GM23338 (cell line): ENCODE measurements around the gene PROZ.

Source experiments
- CREB1 ChIP-seq: fragments of 250-450 bp; sonication (Bioruptor Pico); IDR thresholded peaks from 2 replicates; pipeline ENCODE4 v1.5.0; 2020; ENCODE audit warnings: low read depth, mild to moderate bottlenecking, moderate library complexity
- CTCF ChIP-seq, 2 experiments: fragments of 200-600 bp in 1 of 2; sonication (generic) in 1 of 2; conservative IDR thresholded peaks; 2 replicates each; pipeline versions ENCODE4 v1.5.1 to v1.6.1; 2016 to 2017; ENCODE audit warnings: antibody characterized with exemption in 2 of 2, low read depth in 2 of 2, mild to moderate bottlenecking in 2 of 2, moderate library complexity in 1 of 2
- ETS1 ChIP-seq: IDR thresholded peaks from 2 replicates; pipeline ENCODE4 v1.6.1; 2016; ENCODE audit warnings: antibody characterized with exemption
- EZH2 ChIP-seq: fragments of 200-600 bp; sonication (generic); IDR thresholded peaks from one replicate; pipeline ENCODE4 v1.8.0; 2017; ENCODE audit warnings: antibody characterized with exemption, mild to moderate bottlenecking, low read depth; ENCODE audit not compliant: unreplicated experiment
- EZH2phosphoT487 ChIP-seq: fragments of 200-600 bp; sonication (generic); IDR thresholded peaks from one replicate; pipeline ENCODE4 v1.8.1; 2018; ENCODE audit warnings: antibody characterized with exemption; ENCODE audit not compliant: unreplicated experiment
- JUNB ChIP-seq: IDR thresholded peaks from one replicate; pipeline ENCODE4 v1.6.1; 2016; ENCODE audit warnings: antibody characterized with exemption; ENCODE audit not compliant: unreplicated experiment
- NANOG ChIP-seq: IDR thresholded peaks from 2 replicates; pipeline ENCODE4 v1.6.1; 2016; ENCODE audit warnings: antibody characterized with exemption, borderline replicate concordance
- POLR2AphosphoS5 ChIP-seq: IDR thresholded peaks from 2 replicates; pipeline ENCODE4 v1.6.1; 2016; ENCODE audit warnings: antibody characterized with exemption, low read depth
- REST ChIP-seq: IDR thresholded peaks from one replicate; pipeline ENCODE4 v1.6.1; 2018; ENCODE audit warnings: antibody characterized with exemption; ENCODE audit not compliant: unreplicated experiment
- ZNF114 ChIP-seq: fragments of 250-450 bp; sonication (Bioruptor Pico); IDR thresholded peaks from 2 replicates; pipeline ENCODE4 v1.5.0; 2020; ENCODE audit warnings: mild to moderate bottlenecking, moderate library complexity

GRCh38 chr13:113207460-113207859 lies 49.0 kb downstream of the PROZ start:
- TF ChIP-seq POLR2AphosphoS5, result no peak
- no peak for TF ChIP-seq REST
- no peak for TF ChIP-seq EZH2
- no peak for TF ChIP-seq CTCF (conservative IDR thresholded peaks at IDR 0.05; ENCODE audit: low read depth in 2 of 2)
- no peak for TF ChIP-seq EZH2phosphoT487
- no peak for TF ChIP-seq NANOG
- TF ChIP-seq JUNB, result no peak
- no peak for TF ChIP-seq CREB1 (CRISPR knock-in tag)
- no peak for TF ChIP-seq ETS1
- TF ChIP-seq ZNF114 (CRISPR knock-in tag), result no peak
